ENCODE measurements around the gene COA5.

GRCh38 chr2:98604547-98604946 lies 3.8 kb downstream of the COA5 start:
- TF ChIP-seq CTCF (IDR thresholded peaks at IDR 0.05) (no peak), POLR2A (IDR thresholded peaks at IDR 0.05; ENCODE audit: low read length) (no peak), REST (IDR thresholded peaks at IDR 0.05) (no peak), ESRRA (IDR thresholded peaks at IDR 0.05; ENCODE audit: borderline replicate concordance, low read length) (no peak), RCOR1 (IDR thresholded peaks at IDR 0.05; ENCODE audit: low read depth, low read length) (no peak), RFX5 (IDR thresholded peaks at IDR 0.05) (no peak), KDM1A (IDR thresholded peaks at IDR 0.05; ENCODE audit: low read depth) (no peak), USF2 (IDR thresholded peaks at IDR 0.05) (no peak), SREBF2 (IDR thresholded peaks at IDR 0.05) (no peak), RNF2 (IDR thresholded peaks at IDR 0.05; ENCODE audit: borderline replicate concordance, low read depth) (no peak), KDM5A (IDR thresholded peaks at IDR 0.05) (no peak), EP300 (IDR thresholded peaks at IDR 0.05) (no peak)
